SU-DHL-6 (cell line): ENCODE measurements around the gene DNAI2.
A peak's percentile ranks its signal among the peaks of the same experiment; 100 is the strongest.

Source experiments
- H2AFZ ChIP-seq: fragments of 200-600 bp; sonication (generic); 2 replicates; pipeline ENCODE4 v1.6.1; 2014; ENCODE audit warnings: low read depth, mild to moderate bottlenecking, moderate library complexity, mixed read lengths, antibody characterized with exemption, low read length; ENCODE audit not compliant: severe bottlenecking
- H3F3A ChIP-seq: fragments of 200-600 bp; shearing (Covaris generic); 2 replicates; pipeline ENCODE4 v1.6.0; 2016; ENCODE audit warnings: antibody characterized with exemption, mild to moderate bottlenecking; ENCODE audit not compliant: insufficient read depth
- H3K27ac ChIP-seq: fragments of 200-600 bp; sonication (generic); 2 replicates; pipeline ENCODE4 v1.5.1; 2016; ENCODE audit warnings: low read depth, mild to moderate bottlenecking, low read length, moderate library complexity, mixed read lengths
- H3K27me3 ChIP-seq: fragments of 200-600 bp; sonication (generic), shearing (Covaris generic); 2 replicates; pipeline ENCODE4 v1.6.0; 2014; ENCODE audit warnings: mild to moderate bottlenecking, low read length
- H3K36me3 ChIP-seq: fragments of 200-600 bp; sonication (generic); 2 replicates; pipeline ENCODE4 v1.6.1; 2014; ENCODE audit warnings: mild to moderate bottlenecking, low read length, mixed read lengths
- H3K4me2 ChIP-seq: fragments of 300-600, 200-600 bp; shearing (Covaris generic), sonication (generic); 2 replicates; pipeline ENCODE4 v1.6.0; 2014; ENCODE audit warnings: low read length, low read depth, mild to moderate bottlenecking; ENCODE audit not compliant: poor library complexity, severe bottlenecking
- H3K4me3 ChIP-seq: fragments of 200-600 bp; sonication (generic); 2 replicates; pipeline ENCODE4 v1.5.1; 2014; ENCODE audit warnings: antibody characterized with exemption, low read length, mild to moderate bottlenecking, mixed read lengths; ENCODE audit not compliant: insufficient read depth, poor library complexity, severe bottlenecking
- H3K79me2 ChIP-seq: fragments of 200-600 bp; sonication (generic); 2 replicates; pipeline ENCODE4 v1.6.1; 2014; ENCODE audit warnings: mild to moderate bottlenecking, low read length, moderate library complexity; ENCODE audit not compliant: insufficient read depth
- H3K9ac ChIP-seq: fragments of 200-600 bp; sonication (generic); 2 replicates; pipeline ENCODE4 v1.7.0; 2014; ENCODE audit warnings: mild to moderate bottlenecking, low read length
- H3K9me2 ChIP-seq: fragments of 200-600 bp; sonication (generic); replicated peaks from 2 replicates; pipeline ENCODE4 v1.6.1; 2014; ENCODE audit warnings: low read length; ENCODE audit not compliant: insufficient read depth
- H3K9me3 ChIP-seq: fragments of 200-600 bp; sonication (generic); 2 replicates; pipeline ENCODE4 v1.6.1; 2014; ENCODE audit warnings: low read length, mixed read lengths; ENCODE audit not compliant: insufficient read depth
- H4K20me1 ChIP-seq: fragments of 200-600 bp; sonication (generic); 2 replicates; pipeline ENCODE4 v1.6.1; 2014; ENCODE audit warnings: low read depth, mild to moderate bottlenecking, antibody characterized with exemption, low read length, moderate library complexity, mixed read lengths
- CTCF ChIP-seq: fragments of 200-600 bp; sonication (generic); IDR thresholded peaks from one replicate; pipeline ENCODE4 v1.5.1; 2017; ENCODE audit warnings: antibody characterized with exemption, mild to moderate bottlenecking, low read length, moderate library complexity; ENCODE audit not compliant: insufficient read depth, poor library complexity, severe bottlenecking
- EZH2phosphoT487 ChIP-seq: fragments of 200-600 bp; sonication (generic), shearing (Covaris generic); conservative IDR thresholded peaks from 2 replicates; pipeline ENCODE4 v1.6.1; 2018; ENCODE audit warnings: mild to moderate bottlenecking, antibody characterized with exemption, low read length, moderate library complexity, mixed read lengths

The DNAI2 gene

GRCh38 chr17:74353446-74354060, 79.5 kb downstream of the DNAI2 start:
- H3K9ac ChIP-seq: no peak overlapping the region
- no peaks in the 10 kb centered on the region for H4K20me1 ChIP-seq
- no peaks in the 10 kb centered on the region for H3K27me3 ChIP-seq
- no peak overlapping the region for H3K4me3 ChIP-seq
- H3K9me3 ChIP-seq: no peaks in the 10 kb centered on the region
- TF ChIP-seq EZH2phosphoT487 (no peak), CTCF (no peak)
- no peaks in the 10 kb centered on the region for H3K9me2 ChIP-seq
- H3K36me3 ChIP-seq: no peaks in the 10 kb centered on the region
- no peak overlapping the region for H3K4me2 ChIP-seq
- no peaks in the 10 kb centered on the region for H3F3A ChIP-seq
- no peaks in the 10 kb centered on the region for H3K79me2 ChIP-seq
- no peak overlapping the region for H3K27ac ChIP-seq
- H2AFZ ChIP-seq: no peak overlapping the region

GRCh38 chr17:74354123-74354522, 80.1 kb downstream of the DNAI2 start:
- peak; percentile 84 for TF ChIP-seq CTCF
- TF ChIP-seq EZH2phosphoT487: no peak
- H3K27me3 ChIP-seq: no peaks in the 10 kb centered on the region

GRCh38 chr17:74354561-74354960, 80.5 kb downstream of the DNAI2 start:
- Histone ChIP-seq H3K9me3 (no peaks in the 10 kb centered on the region), H3K9me2 (no peaks in the 10 kb centered on the region), H3K27me3 (no peaks in the 10 kb centered on the region), H3K36me3 (no peaks in the 10 kb centered on the region), H3F3A (no peaks in the 10 kb centered on the region), H3K4me2 (no peak overlapping the region), H3K4me3 (no peak overlapping the region), H3K79me2 (no peaks in the 10 kb centered on the region), H4K20me1 (no peaks in the 10 kb centered on the region), H3K9ac (no peak overlapping the region), H2AFZ (no peak overlapping the region), H3K27ac (no peak overlapping the region)
- TF ChIP-seq CTCF: no peak
- TF ChIP-seq EZH2phosphoT487: no peak

More at GRCh38 chr17:74354123-74354522, 80.1 kb downstream of the DNAI2 start:
- Histone ChIP-seq H3K9me2 (no peaks in the 10 kb centered on the region), H3F3A (no peaks in the 10 kb centered on the region), H3K36me3 (no peaks in the 10 kb centered on the region), H2AFZ (no peak overlapping the region), H3K4me2 (no peak overlapping the region), H4K20me1 (no peaks in the 10 kb centered on the region), H3K9me3 (no peaks in the 10 kb centered on the region), H3K79me2 (no peaks in the 10 kb centered on the region), H3K9ac (no peak overlapping the region), H3K27ac (no peak overlapping the region), H3K4me3 (no peak overlapping the region)
